Mononuclear cell (primary cell): ENCODE results near the gene USP2. TPM values are rescaled to one million over a fixed set of nuclear protein-coding genes. Genes with fewer than 3 reads are reported as not detected.

ENCODE experiments used
- H3K27me3 ChIP-seq: 2 replicates; pipeline ENCODE4 v1.6.0; 2011; ENCODE audit warnings: low read length, control low read depth; ENCODE audit not compliant: insufficient read depth
- H3K4me1 ChIP-seq: 2 replicates; pipeline ENCODE4 v1.5.1; 2011; ENCODE audit warnings: mild to moderate bottlenecking, low read length, control low read depth; ENCODE audit not compliant: insufficient read depth
- H3K4me3 ChIP-seq: 2 replicates; pipeline ENCODE4 v1.5.1; 2011; ENCODE audit warnings: mild to moderate bottlenecking, low read length, moderate library complexity
- H3K9me3 ChIP-seq: 2 replicates; pipeline ENCODE4 v1.5.1; 2011; ENCODE audit warnings: low read depth, mild to moderate bottlenecking, control low read depth, low read length
- total RNA-seq: library from RNA; depleted of rRNA; stranded (reverse); fragments of >200 nt; gene quantifications from one replicate; pipeline ENCODE4 v1.2.3, GENCODE V29; 2012

USP2 gene
- total RNA-seq, 1 donor, result under 0.01 TPM

GRCh38 chr11:119338965-119339588 is 42.4 kb downstream of the USP2 start:
- H3K4me1 ChIP-seq, result peaks cover 36% of the 10 kb centered on the region
- no peaks in the 10 kb centered on the region for H3K9me3 ChIP-seq
- no peak overlapping the region for H3K4me3 ChIP-seq
- peaks cover 31% of the 10 kb centered on the region for H3K27me3 ChIP-seq

- peaks cover 43% of the 10 kb centered on the region for H3K4me1 ChIP-seq
- peaks cover 31% of the 10 kb centered on the region for H3K27me3 ChIP-seq
- H3K9me3 ChIP-seq, result no peaks in the 10 kb centered on the region
- no peak overlapping the region for H3K4me3 ChIP-seq
Observed at GRCh38 chr11:119338318-119338890, 43.1 kb downstream of the USP2 start.

- Histone ChIP-seq H3K9me3 (no peaks in the 10 kb centered on the region), H3K4me1 (peaks cover 43% of the 10 kb centered on the region), H3K27me3 (peaks cover 31% of the 10 kb centered on the region), H3K4me3 (no peak overlapping the region)
Observed at GRCh38 chr11:119337581-119338317, 43.7 kb downstream of the USP2 start.

- Histone ChIP-seq H3K4me3 (no peak overlapping the region), H3K9me3 (no peaks in the 10 kb centered on the region), H3K27me3 (peaks cover 29% of the 10 kb centered on the region), H3K4me1 (peaks cover 43% of the 10 kb centered on the region)
Observed at GRCh38 chr11:119336744-119337469, 44.6 kb downstream of the USP2 start.

GRCh38 chr11:119335655-119336543 is 45.6 kb downstream of the USP2 start:
- Histone ChIP-seq H3K4me3 (no peak overlapping the region), H3K27me3 (peaks cover 20% of the 10 kb centered on the region), H3K4me1 (peaks cover 37% of the 10 kb centered on the region), H3K9me3 (no peaks in the 10 kb centered on the region)

GRCh38 chr11:119335091-119335654 is 46.3 kb downstream of the USP2 start:
- Histone ChIP-seq H3K4me3 (peak overlapping the region; percentile 81), H3K4me1 (peaks cover 32% of the 10 kb centered on the region), H3K27me3 (peaks cover 16% of the 10 kb centered on the region), H3K9me3 (no peaks in the 10 kb centered on the region)

- Histone ChIP-seq H3K9me3 (no peaks in the 10 kb centered on the region), H3K4me1 (peaks cover 23% of the 10 kb centered on the region), H3K27me3 (peaks cover 8% of the 10 kb centered on the region), H3K4me3 (peak within 1 kb of the TSS; percentile 81)
Observed at GRCh38 chr11:119334174-119334930, 47.1 kb downstream of the USP2 start, which contains the start of gene RNF26. TSS of gene RNF26 (plus strand) at chr11:119334527. CDS start at chr11:119335123, 596 bp downstream.

GRCh38 chr11:119332111-119332765 is 49.3 kb downstream of the USP2 start:
- H3K27me3 ChIP-seq, result no peaks in the 10 kb centered on the region
- no peaks in the 10 kb centered on the region for H3K9me3 ChIP-seq
- H3K4me3 ChIP-seq, result no peak overlapping the region
- H3K4me1 ChIP-seq, result peaks cover 17% of the 10 kb centered on the region

GRCh38 chr11:119330237-119330636 is 51.3 kb downstream of the USP2 start:
- H3K27me3 ChIP-seq, result no peaks in the 10 kb centered on the region
- H3K9me3 ChIP-seq, result no peaks in the 10 kb centered on the region
- peaks cover 13% of the 10 kb centered on the region for H3K4me1 ChIP-seq
- H3K4me3 ChIP-seq, result no peak overlapping the region

- no peak overlapping the region for H3K4me3 ChIP-seq
- no peaks in the 10 kb centered on the region for H3K27me3 ChIP-seq
- H3K9me3 ChIP-seq, result no peaks in the 10 kb centered on the region
- peaks cover 7% of the 10 kb centered on the region for H3K4me1 ChIP-seq
Observed at GRCh38 chr11:119329320-119329719, 52.2 kb downstream of the USP2 start.

- Histone ChIP-seq H3K27me3 (peaks cover 5% of the 10 kb centered on the region), H3K4me3 (no peak overlapping the region), H3K9me3 (no peaks in the 10 kb centered on the region), H3K4me1 (peaks cover 18% of the 10 kb centered on the region)
Observed at GRCh38 chr11:119324189-119324588, 57.3 kb downstream of the USP2 start.

GRCh38 chr11:119323532-119324033 is 57.9 kb downstream of the USP2 start:
- Histone ChIP-seq H3K4me1 (peaks cover 18% of the 10 kb centered on the region), H3K27me3 (peaks cover 7% of the 10 kb centered on the region), H3K9me3 (no peaks in the 10 kb centered on the region), H3K4me3 (no peak overlapping the region)
